OCI-LY7 (cell line): ENCODE results near the gene SPACDR.

ENCODE experiments used
- EZH2phosphoT487 ChIP-seq: fragments of 200-600 bp; sonication (generic); IDR thresholded peaks from 2 replicates; pipeline ENCODE4 v1.6.1; 2018; ENCODE audit warnings: low read depth, borderline replicate concordance, mild to moderate bottlenecking, mixed run types, antibody characterized with exemption, low read length, moderate library complexity, mixed read lengths
- TF ChIP-seq, protein P1 (sequence below): fragments of 200-600 bp; sonication (generic); conservative IDR thresholded peaks from 2 replicates; pipeline ENCODE4 v1.5.1; 2014; ENCODE audit warnings: mild to moderate bottlenecking, antibody characterized with exemption, low read length, moderate library complexity, mixed read lengths

DNA sequence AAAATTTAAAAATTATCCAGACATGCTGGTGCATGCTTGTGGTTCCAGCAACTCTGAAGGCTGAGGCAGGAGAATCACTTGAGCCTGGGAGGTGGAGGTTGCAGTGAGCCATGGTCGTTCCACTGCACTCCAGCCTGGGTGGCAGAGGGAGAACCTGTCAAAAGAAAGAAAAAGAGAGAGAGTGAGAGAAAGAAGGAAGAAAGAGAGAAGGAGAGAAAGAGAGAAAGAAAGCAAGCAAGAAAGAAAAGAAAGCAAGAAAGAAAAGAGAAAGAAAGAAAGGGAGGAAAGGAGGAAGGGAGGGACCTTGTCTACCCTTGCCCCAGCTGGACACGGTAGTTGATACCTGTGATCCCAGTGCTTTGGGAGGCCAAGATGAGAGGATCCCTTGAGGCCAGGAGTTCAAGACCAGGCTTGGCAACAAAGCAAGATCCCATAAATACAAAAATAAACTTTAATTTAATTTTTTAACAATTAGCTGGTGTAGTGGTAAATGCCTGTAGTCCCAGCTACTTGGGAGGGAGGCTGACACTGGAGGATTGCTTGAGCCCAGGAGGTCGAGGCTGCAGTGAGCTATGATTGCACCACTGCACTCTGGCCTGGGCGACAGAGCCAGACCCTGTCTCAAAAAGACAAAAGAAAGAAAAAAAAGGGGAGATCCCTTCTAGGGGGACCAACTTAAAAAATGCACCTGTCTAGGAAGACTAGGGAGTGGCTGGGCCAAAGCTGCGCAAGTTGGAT is 28.8 kb upstream of the SPACDR start:
- TF ChIP-seq, protein P1, sequence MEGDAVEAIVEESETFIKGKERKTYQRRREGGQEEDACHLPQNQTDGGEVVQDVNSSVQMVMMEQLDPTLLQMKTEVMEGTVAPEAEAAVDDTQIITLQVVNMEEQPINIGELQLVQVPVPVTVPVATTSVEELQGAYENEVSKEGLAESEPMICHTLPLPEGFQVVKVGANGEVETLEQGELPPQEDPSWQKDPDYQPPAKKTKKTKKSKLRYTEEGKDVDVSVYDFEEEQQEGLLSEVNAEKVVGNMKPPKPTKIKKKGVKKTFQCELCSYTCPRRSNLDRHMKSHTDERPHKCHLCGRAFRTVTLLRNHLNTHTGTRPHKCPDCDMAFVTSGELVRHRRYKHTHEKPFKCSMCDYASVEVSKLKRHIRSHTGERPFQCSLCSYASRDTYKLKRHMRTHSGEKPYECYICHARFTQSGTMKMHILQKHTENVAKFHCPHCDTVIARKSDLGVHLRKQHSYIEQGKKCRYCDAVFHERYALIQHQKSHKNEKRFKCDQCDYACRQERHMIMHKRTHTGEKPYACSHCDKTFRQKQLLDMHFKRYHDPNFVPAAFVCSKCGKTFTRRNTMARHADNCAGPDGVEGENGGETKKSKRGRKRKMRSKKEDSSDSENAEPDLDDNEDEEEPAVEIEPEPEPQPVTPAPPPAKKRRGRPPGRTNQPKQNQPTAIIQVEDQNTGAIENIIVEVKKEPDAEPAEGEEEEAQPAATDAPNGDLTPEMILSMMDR: no peak
- no peak for TF ChIP-seq EZH2phosphoT487
